GM21390 (cell line): ENCODE measurements around the gene BPIFB3.
"Not testable (repeated sequence)": the region's sequence is repeated elsewhere in the genome, so short reads cannot be mapped to it uniquely, and the experiment has no call there.

ENCODE experiments used
- ATAC-seq: cut with Tn5 transposase; IDR thresholded peaks from one replicate; pipeline ENCODE4 v1.9.1; 2021; ENCODE audit not compliant: unreplicated experiment

Gene BPIFB3

GRCh38 chr20:33027769-33028751 lies 25.6 kb upstream of the BPIFB3 start:
- ATAC-seq: no peak

DNA sequence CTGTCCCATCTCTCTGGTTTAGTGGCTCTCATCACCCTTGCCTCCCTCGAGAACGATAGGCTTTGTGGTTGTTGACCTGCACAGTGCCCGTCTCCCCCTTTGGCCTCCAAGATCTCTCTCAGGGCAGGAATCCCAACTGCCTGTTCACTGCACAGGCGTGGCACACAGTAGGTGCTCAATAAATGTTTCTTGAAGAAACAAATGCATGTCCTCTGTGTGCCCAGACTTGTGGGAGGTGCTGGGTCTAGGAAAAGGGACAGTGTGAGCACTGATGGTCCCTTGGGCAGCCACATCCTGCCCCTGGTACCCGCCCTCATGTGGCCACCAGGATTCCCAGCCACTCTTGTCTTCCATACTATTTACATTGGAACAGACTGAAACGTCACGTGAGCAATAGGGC lies 24.8 kb upstream of the BPIFB3 start:
- ATAC-seq: no peak

GRCh38 chr20:33030076-33030475 lies 23.6 kb upstream of the BPIFB3 start:
- no peak for ATAC-seq

DNA sequence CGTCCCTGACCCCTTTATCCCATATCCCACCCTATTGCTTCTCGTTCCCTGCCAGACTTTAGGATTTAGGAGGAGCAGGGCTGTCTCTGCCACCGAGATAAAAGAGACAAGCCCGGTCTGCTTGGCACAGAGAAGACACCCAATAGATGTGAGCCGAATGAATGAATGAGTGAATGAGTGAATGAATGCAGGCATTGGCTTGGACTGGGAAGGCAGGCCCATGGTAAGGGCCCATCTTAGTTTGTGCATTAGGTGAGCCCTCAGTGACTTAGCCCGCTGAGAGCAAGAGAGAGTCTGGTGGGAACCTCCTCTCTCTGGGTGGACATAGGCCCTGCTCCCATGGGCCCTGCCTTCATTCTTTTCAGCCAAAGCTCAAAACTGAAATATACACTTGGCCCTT lies 23.1 kb upstream of the BPIFB3 start:
- ATAC-seq: no peak

GRCh38 chr20:33031531-33031930 lies 22.2 kb upstream of the BPIFB3 start, which contains the start of gene BPIFB6:
Gene BPIFB6, plus strand, starts transcription at chr20:33031648. Its CDS starts 0 bp downstream, at chr20:33031648.
- ATAC-seq: no peak

DNA sequence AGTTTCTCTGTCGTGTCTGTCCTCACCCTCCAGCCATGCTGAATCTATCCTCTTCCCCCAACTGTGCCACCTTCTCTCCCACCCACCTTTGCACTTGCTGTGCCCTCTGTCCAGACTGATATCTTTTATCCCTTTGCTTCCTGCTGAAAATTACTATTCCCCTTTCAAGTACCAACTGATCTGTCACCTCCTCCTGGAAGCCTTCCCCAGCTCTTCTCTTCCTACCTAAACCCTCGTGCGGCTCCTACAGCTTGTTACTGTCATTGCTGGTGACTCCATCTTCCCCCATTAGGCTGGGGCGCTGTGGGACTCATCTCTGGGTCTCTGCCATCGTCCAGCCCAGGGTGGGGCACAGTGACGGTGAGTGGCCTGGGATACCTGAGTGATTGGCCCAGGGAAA lies 21.1 kb upstream of the BPIFB3 start:
- ATAC-seq: no peak

GRCh38 chr20:33033381-33033780 lies 20.3 kb upstream of the BPIFB3 start:
- no peak for ATAC-seq

DNA sequence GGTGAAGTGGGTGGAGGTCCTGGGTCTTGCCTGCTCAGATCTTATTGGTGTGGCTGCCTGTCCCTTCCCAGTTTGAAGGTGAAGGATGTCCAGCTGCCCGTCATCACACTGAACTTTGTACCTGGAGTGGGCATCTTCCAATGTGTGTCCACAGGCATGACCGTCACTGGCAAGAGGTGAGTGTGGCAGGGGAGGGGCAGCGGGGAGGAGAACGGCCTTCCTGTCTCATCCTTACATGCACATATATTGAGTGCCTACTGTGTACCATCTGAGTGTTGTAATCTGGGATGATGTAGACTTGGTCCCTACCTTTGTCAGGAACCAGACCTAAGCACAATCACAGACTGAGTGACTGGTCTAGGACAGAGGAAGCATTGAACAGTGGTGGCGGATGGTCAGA lies 19.6 kb upstream of the BPIFB3 start:
- ATAC-seq: no peak

- ATAC-seq: no peak
These were observed 18.7 kb upstream of the BPIFB3 start for GRCh38 chr20:33034901-33035492.

- no peak for ATAC-seq
These were observed 16.2 kb upstream of the BPIFB3 start for GRCh38 chr20:33037456-33037855.

DNA sequence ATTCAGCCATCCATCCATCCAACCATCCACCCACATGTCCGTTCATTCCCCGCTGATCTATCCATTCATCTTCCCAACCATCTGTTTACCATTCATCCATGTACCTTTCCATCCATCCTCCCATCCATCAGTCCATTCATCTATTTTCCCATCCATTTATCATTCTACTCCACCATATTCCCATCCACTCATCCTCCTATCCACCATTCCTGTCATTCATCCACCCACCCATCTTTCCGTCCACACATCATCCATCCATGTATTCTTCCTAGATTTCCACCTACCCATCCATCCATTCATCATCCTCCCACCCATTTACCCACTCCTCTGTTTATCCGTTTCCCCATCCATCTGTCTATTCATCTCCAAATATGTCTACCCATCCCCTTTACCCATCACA lies 15.5 kb upstream of the BPIFB3 start:
- ATAC-seq: no peak

- no peak for ATAC-seq
These were observed 11.3 kb upstream of the BPIFB3 start for GRCh38 chr20:33042430-33042829.

- ATAC-seq: no peak
These were observed 10.5 kb upstream of the BPIFB3 start for GRCh38 chr20:33042983-33043730.

DNA sequence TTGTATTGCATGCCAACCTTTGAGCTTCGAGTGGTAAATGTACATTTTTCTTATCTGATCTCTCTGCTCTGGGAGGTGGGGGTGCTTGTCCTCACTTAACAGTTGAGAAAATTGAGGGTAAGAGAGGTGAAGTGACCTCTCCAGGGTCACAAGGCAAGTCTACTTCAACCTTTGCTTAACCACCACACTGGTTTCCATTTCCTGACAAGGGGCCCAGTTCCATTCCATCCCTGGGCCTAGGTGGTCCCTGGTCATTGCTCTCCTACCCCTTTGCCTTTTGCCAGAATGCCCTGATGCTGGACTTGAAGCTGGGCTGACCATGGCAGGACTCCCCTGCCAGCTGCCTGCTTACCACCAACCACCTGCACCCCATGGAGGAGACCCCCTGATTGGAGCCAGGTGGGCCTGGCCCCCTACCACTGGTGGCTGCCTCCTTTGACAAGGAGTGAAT lies 9.9 kb upstream of the BPIFB3 start:
- no peak for ATAC-seq

DNA sequence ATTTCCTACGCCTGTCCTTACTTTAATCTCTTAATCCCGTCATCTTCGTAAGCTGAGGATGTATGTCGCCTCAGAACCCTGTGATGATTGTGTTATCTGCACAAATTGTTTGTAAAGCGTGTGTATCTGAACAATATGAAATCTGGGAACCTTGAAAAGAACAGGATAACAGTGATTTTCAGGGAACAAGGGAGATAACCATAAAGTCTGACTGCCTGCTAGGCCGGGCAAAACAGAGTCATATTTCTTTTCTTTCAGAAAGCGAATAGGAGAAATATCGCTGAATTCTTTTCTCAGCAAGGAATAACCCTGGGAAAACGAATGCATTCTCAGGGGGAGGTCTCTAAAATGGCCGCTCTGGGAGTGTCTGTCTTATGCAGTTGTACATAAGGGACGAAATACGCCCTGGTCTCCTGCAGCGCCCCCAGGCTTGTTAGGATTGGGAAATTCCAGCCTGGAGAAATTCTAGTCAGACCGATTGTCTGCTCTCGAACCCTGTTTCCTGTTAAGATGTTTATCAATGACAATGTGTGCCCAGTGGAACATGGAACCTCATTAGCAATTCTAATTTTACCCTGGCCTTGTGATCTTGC lies 8.5 kb upstream of the BPIFB3 start:
- not testable (repeated sequence) for ATAC-seq

DNA sequence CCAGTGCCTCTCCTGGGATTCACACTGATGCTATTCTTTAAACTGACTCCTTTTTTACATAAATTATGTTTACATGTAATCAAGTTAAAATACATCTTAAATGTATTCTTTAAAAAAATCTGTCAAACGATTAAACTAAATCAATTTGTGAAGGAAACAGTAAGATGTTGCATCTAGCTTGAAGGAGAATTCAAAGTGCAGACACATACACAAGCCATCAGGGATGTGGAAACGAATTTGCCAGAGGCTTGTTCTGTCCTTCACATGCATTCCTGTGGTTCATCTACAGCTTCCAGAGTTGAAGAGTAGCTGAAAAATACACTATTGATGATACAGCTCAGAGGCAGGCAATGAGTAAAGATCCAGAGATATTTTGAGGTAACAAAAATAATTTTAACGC lies 7.3 kb upstream of the BPIFB3 start:
- ATAC-seq: no peak

- no peak for ATAC-seq
These were observed 2.4 kb upstream of the BPIFB3 start for GRCh38 chr20:33051333-33051732.

- no peak for ATAC-seq
These were observed 678 bp downstream of the BPIFB3 start for GRCh38 chr20:33054381-33054780.

DNA sequence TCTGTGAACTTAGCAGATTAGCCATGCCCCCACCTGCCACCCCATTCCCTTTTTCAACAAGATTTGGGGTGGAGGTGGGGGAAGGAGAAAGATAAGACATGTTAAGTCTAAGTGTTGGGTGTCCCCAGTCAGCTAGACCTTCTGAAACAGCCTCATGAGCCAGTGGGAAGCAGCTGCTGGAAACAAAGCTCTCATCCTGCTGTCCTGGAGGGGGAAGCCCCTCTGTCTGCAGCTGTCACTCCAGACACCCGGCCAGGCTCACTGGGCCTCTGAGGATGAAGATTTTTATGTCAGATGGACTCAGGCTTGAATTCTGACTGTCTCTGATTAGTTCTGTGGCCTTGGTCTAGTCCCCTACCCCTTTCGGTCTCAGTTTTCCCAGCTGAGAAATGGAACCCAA lies 1.1 kb downstream of the BPIFB3 start:
- ATAC-seq: no peak

- ATAC-seq: no peak
These were observed 5.4 kb downstream of the BPIFB3 start for GRCh38 chr20:33059136-33059535.

DNA sequence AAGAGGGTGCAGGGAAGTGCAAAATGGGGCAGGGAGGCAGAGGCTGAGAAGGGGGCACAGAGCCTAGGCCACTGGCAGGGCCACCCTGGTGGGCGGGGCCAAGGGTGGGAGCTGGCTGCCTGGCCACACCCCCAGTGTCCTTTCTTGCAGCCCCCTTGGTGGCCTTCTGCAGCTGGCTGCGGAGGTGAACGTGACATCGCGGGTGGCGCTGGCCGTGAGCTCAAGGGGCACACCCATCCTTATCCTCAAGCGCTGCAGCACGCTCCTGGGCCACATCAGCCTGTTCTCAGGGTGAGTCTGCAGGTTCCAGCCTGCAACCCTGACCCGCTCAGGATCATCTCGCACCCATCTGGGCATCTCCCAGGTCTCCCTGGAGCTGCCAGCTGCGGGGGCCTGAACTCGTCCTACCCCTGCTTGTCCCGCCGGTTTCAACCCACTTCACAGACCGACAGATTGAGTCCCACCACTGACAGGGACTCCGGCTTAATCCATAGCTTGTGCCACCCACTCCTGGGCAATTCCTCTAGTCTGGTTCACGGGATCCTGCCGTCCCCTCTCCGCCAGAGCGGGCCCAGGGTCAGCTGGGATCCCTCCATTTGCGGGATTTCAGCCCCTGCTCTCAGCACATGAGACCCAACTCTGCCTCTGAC lies 6.2 kb downstream of the BPIFB3 start:
- no peak for ATAC-seq
